ENCODE data around the gene FOXA1. TPM values are rescaled to one million over a fixed set of nuclear protein-coding genes. Genes with fewer than 3 reads are reported as not detected.

FOXA1 gene
- total and polyA plus RNA-seq, 2 of the 4 experiments (the other 2 are of a cell fraction), result 0.18 to 0.31 TPM

DNA sequence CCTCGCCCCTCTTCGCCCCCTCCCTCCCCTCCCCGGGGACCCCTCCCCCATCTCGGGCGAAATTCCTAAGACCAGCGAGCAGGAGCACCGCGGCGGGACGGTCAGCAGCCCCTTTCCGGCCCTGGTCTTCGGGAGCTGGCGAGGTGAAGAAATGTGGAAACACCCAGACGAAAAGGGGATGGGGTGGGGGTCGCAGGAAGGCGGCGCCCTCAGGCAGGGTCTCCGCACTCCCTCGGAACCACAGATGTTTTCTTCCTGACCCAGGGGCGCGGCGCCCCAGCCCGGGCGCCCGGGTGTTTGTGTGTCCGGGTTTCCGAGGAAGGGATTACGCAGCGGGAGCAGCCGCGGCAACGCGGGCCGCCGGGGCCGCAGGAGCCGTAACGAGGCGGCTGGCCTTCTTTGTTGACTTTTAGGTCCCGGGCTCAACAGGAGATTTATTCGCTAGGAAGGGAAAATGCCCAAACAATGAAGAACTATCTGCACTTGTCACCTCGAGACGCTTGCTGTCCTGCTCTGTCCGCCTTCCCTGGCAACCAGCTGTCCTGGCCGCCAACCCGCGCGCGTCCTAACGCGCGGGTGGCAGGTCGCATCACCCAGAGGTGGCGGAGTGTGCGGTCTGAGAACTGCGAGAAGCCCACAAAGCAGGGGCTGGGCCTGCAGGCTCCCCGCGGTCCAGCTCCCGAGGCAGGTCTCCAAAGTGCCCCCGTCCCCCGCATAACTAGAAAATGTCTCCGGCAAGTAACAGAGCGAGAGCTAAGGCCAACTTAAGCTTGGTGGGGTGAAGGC, 7.0 kb downstream of the FOXA1 start (continued):
- no peak for TF ChIP-seq MXI1 (IDR thresholded peaks at IDR 0.05; ENCODE audit: borderline replicate concordance, low read depth, low read length)

DNA sequence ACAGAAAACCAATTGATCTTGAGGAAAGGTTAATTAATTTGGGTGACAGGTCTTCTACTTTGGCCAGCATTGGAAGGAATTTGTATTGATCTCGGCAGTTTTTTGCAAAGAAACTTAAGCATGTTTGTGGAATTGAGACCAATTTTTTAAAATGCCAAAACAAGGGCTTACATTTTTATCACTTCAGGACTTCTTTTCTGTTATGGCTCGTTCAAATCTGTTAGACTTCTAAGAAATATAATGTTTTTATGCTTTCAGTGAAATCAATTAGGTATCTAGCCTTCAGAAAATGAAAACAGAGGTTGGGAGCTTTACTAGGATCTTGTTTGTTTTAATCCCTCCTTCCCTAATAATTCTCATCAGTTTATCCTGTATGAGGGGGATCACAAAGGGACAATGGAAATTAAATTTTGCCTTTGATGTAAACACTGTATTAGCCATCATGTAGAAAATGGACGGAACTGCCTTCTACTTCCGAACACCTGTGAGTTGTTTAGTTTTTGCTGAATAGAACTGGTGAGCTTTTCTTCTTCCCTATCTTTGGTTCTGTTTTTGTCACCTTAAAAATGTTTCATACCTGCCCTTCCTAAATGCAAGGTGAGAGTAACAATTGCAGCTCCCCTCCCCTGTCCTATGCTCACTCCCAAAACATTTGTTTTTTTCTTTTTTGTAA, 7.8 kb downstream of the FOXA1 start:
- H3K9ac ChIP-seq (ENCODE audit: low read depth, low read length), result no peak overlapping the region
- no peak overlapping the region for H3K56ac ChIP-seq (ENCODE audit: extremely low read depth, insufficient read depth, low read length)
- H3K27me3 ChIP-seq (ENCODE audit: control insufficient read depth, insufficient read depth, low read length), result peaks cover 89% of the 10 kb centered on the region
- dilution Hi-C loops (cut with HindIII; ENCODE audit: low sequenced_read_pairs, unreplicated experiment), result no loop called here
- no peak overlapping the region for H4K5ac ChIP-seq (ENCODE audit: low read depth, low read length)
- BruUV-seq (replicated peaks), result no TSS peak
- no peak for ATAC-seq (ENCODE audit: low read depth)
- H2AK5ac ChIP-seq (ENCODE audit: low read depth, low read length), result no peak overlapping the region
- DNase-seq, result no peak
- no peak overlapping the region for H3K4ac ChIP-seq (ENCODE audit: low read depth, low read length)
- in situ Hi-C loops (cut with MboI; ENCODE audit: low sequenced_read_pairs), result loop anchor here (10.0 kb wide), 1 partner anchor 342 kb away; no protein-coding TSS in a partner anchor
- H3K14ac ChIP-seq (replicated peaks; ENCODE audit: low read depth, low read length), result no peak overlapping the region
- no peak overlapping the region for H2BK20ac ChIP-seq (ENCODE audit: low read depth, low read length)
- no peak for TF ChIP-seq MXI1 (IDR thresholded peaks at IDR 0.05; ENCODE audit: borderline replicate concordance, low read depth, low read length)
- TF ChIP-seq RAD21 (IDR thresholded peaks at IDR 0.05; ENCODE audit: low read length), result no peak
- no peak for TF ChIP-seq CHD1 (IDR thresholded peaks at IDR 0.05; ENCODE audit: low read depth, low read length)
- TF ChIP-seq, protein P1, sequence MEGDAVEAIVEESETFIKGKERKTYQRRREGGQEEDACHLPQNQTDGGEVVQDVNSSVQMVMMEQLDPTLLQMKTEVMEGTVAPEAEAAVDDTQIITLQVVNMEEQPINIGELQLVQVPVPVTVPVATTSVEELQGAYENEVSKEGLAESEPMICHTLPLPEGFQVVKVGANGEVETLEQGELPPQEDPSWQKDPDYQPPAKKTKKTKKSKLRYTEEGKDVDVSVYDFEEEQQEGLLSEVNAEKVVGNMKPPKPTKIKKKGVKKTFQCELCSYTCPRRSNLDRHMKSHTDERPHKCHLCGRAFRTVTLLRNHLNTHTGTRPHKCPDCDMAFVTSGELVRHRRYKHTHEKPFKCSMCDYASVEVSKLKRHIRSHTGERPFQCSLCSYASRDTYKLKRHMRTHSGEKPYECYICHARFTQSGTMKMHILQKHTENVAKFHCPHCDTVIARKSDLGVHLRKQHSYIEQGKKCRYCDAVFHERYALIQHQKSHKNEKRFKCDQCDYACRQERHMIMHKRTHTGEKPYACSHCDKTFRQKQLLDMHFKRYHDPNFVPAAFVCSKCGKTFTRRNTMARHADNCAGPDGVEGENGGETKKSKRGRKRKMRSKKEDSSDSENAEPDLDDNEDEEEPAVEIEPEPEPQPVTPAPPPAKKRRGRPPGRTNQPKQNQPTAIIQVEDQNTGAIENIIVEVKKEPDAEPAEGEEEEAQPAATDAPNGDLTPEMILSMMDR (conservative IDR thresholded peaks at IDR 0.05; ENCODE audit: low read depth, low read length), result no peak
- TF ChIP-seq, protein P2, sequence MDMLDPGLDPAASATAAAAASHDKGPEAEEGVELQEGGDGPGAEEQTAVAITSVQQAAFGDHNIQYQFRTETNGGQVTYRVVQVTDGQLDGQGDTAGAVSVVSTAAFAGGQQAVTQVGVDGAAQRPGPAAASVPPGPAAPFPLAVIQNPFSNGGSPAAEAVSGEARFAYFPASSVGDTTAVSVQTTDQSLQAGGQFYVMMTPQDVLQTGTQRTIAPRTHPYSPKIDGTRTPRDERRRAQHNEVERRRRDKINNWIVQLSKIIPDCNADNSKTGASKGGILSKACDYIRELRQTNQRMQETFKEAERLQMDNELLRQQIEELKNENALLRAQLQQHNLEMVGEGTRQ (IDR thresholded peaks at IDR 0.05; ENCODE audit: low read depth, low read length), result no peak
- H4K91ac ChIP-seq (ENCODE audit: insufficient read depth, low read depth, low read length), result no peak overlapping the region
- no CpG with 5 or more reads among the region's 4 CpGs for WGBS, 2 experiments (ENCODE audit: extremely low coverage in 2 of 2, insufficient read length in 1 of 2)
- no peaks in the 10 kb centered on the region for H3K9me1 ChIP-seq (ENCODE audit: insufficient read depth, low read length)
- H3K27ac ChIP-seq (ENCODE audit: insufficient read depth, low read length), result no peak overlapping the region
- no peak overlapping the region for H2AFZ ChIP-seq (replicated peaks; ENCODE audit: low read length, poor library complexity)
- intact Hi-C loops (cut with micrococcal nuclease), result no loop called here
- no peak overlapping the region for H3K4me3 ChIP-seq (ENCODE audit: insufficient read depth, low read depth, low read length)
- peaks cover 22% of the 10 kb centered on the region; the same call in 1 of the 2 replicates for H3K9me3 ChIP-seq (ENCODE audit: control insufficient read depth, insufficient read depth, low read length)
- no peak overlapping the region for H2BK15ac ChIP-seq (ENCODE audit: low read depth, low read length)
- ChIA-PET CTCF (interaction anchor here (1.0 kb wide), 1 partner anchor 357 kb away, joined by 3 read pairs; no protein-coding TSS in a partner anchor), POLR2A (ENCODE audit: unreplicated experiment) (no interaction called here)
- no peak overlapping the region for H2BK120ac ChIP-seq (ENCODE audit: low read depth, low read length)
- H3K18ac ChIP-seq (ENCODE audit: low read depth, low read length), result no peak overlapping the region
- H3K36me3 ChIP-seq (ENCODE audit: control insufficient read depth, insufficient read depth, low read length), result no peaks in the 10 kb centered on the region
- H3K23ac ChIP-seq (ENCODE audit: low read depth, low read length), result no peak overlapping the region
- no peak overlapping the region for H2BK5ac ChIP-seq (ENCODE audit: low read depth, low read length, poor library complexity, severe bottlenecking)
- no peak overlapping the region for H3K4me2 ChIP-seq (ENCODE audit: low read depth, low read length)
- no peak overlapping the region for H2AK9ac ChIP-seq (replicated peaks; ENCODE audit: low read depth, low read length, poor library complexity)
- H3K4me1 ChIP-seq (ENCODE audit: control insufficient read depth, insufficient read depth, low read length), result peaks cover 3% of the 10 kb centered on the region; the same call in 1 of the 2 replicates
- no peaks in the 10 kb centered on the region for H3K79me1 ChIP-seq (ENCODE audit: low read depth in 1 of 2, low read length in 2 of 2)
- no peak overlapping the region for H4K8ac ChIP-seq (ENCODE audit: low read depth in 2 of 2, low read length in 2 of 2)
- peaks cover 8% of the 10 kb centered on the region; the same call in 1 of the 2 replicates for H4K20me1 ChIP-seq (ENCODE audit: insufficient read depth, low read length)
